K562 (cell line): ENCODE measurements around the gene DPEP3. TPM values are rescaled to one million over a fixed set of nuclear protein-coding genes. Genes with fewer than 3 reads are reported as not detected.

Experiments used
- ATAC-seq: fragments of 200-7000 bp; cut with Tn5 transposase; 3 replicates; pipeline ENCODE4 v1.9.1; 2020; ENCODE audit warnings: moderate library complexity
- BruUV-seq: library from RNA; stranded (reverse); fragments of 400-500 nt; replicated peaks from 2 replicates; lab custom pipeline; 2021; lab: Mats Ljungman, UMichigan
- CTCF ChIA-PET: fragments of 300-600 bp; formaldehyde crosslinking; extraction: SDS; loops from one replicate; lab custom pipeline; 2021; ENCODE audit warnings: low intra/inter-chr PET ratio; lab: Yijun Ruan, JAX
- POLR2A ChIA-PET: fragments of 300-600, 350-650 bp; sonication (Branson Sonifier 250); formaldehyde crosslinking; extraction: SDS; loops from one replicate; lab custom pipeline; 2021; ENCODE audit warnings: antibody characterized with exemption, inconsistent platforms; lab: Yijun Ruan, JAX
- DNase-seq, 4 experiments: peaks; one replicate each; pipeline versions ENCODE4 v3.0.0 to v3.0.0-alpha.2; 2011 to 2018; ENCODE audit warnings: low spot score in 3 of 4, mixed read lengths in 3 of 4; ENCODE audit errors: extremely low read depth in 1 of 4
- FAIRE-seq: peaks from 2 replicates; lab custom pipeline; 2011; peaks lifted over from hg19 to GRCh38; lab: Jason Lieb, UNC
- H2AFZ ChIP-seq: 2 replicates; pipeline ENCODE4 v1.6.0; 2011; ENCODE audit warnings: low read depth, low read length, control low read depth, inconsistent platforms
- H3K27ac ChIP-seq: fragments of 200-600 bp; 3 replicates; pipeline ENCODE4 v1.8.0; 2011; ENCODE audit warnings: low read depth, mild to moderate bottlenecking, control low read depth, inconsistent platforms, low read length, moderate library complexity, mixed read lengths; ENCODE audit errors: extremely low read depth
- H3K27me3 ChIP-seq, 2 experiments: fragments of 300-600 bp in 1 of 2; 2 replicates in 1 of 2; 3 replicates in 1 of 2; pipeline versions ENCODE4 v1.6.0 to v1.8.0; 2011; ENCODE audit warnings: inconsistent platforms in 2 of 2, low read length in 2 of 2, mild to moderate bottlenecking in 1 of 2, mixed read lengths in 1 of 2, moderate library complexity in 1 of 2; ENCODE audit not compliant: control insufficient read depth in 2 of 2, insufficient read depth in 2 of 2
- H3K36me3 ChIP-seq: fragments of 300-600 bp; 3 replicates; pipeline ENCODE4 v1.8.0; 2011; ENCODE audit warnings: mild to moderate bottlenecking, low read length, inconsistent platforms; ENCODE audit not compliant: control insufficient read depth, insufficient read depth
- H3K4me1 ChIP-seq, 2 experiments: fragments of 200-600 bp in 1 of 2; replicated peaks in 1 of 2; 2 replicates in 1 of 2; 3 replicates in 1 of 2; pipeline versions ENCODE4 v1.5.1 to v1.8.0; 2011; ENCODE audit warnings: inconsistent platforms in 2 of 2, low read length in 2 of 2, mild to moderate bottlenecking in 1 of 2, mixed read lengths in 1 of 2, moderate library complexity in 1 of 2; ENCODE audit not compliant: control insufficient read depth in 2 of 2, insufficient read depth in 2 of 2
- H3K4me2 ChIP-seq: 2 replicates; pipeline ENCODE4 v1.6.1; 2011; ENCODE audit warnings: low read length, control low read depth, inconsistent platforms, mixed read lengths; ENCODE audit not compliant: insufficient read depth
- H3K4me3 ChIP-seq: fragments of 200-600 bp; sonication (generic), shearing (Covaris generic); 2 replicates; pipeline ENCODE4 v1.5.1; 2016; ENCODE audit warnings: control low read depth, inconsistent platforms
- H3K79me2 ChIP-seq: fragments of 200-600 bp; 3 replicates; pipeline ENCODE4 v1.8.0; 2011; ENCODE audit warnings: low read length, inconsistent platforms; ENCODE audit not compliant: control insufficient read depth, insufficient read depth
- H3K9ac ChIP-seq, 2 experiments: 2 replicates each; pipeline versions ENCODE4 v1.6.0 to v1.6.1; 2011; ENCODE audit warnings: low read depth in 2 of 2, low read length in 2 of 2, control low read depth in 1 of 2, inconsistent platforms in 1 of 2, mild to moderate bottlenecking in 1 of 2, mixed read lengths in 1 of 2; ENCODE audit not compliant: insufficient read depth in 1 of 2
- H3K9me1 ChIP-seq: one replicate; pipeline ENCODE4 v1.6.0; 2011; ENCODE audit warnings: inconsistent platforms, mild to moderate bottlenecking, low read length, moderate library complexity; ENCODE audit not compliant: control insufficient read depth, insufficient read depth
- H3K9me3 ChIP-seq: replicated peaks from 2 replicates; pipeline ENCODE4 v1.5.1; 2011; ENCODE audit warnings: low read depth, low read length, inconsistent platforms; ENCODE audit not compliant: control insufficient read depth, insufficient read depth
- H4K20me1 ChIP-seq: replicated peaks from 2 replicates; pipeline ENCODE4 v1.6.1; 2011; ENCODE audit warnings: low read length, inconsistent platforms, mixed read lengths; ENCODE audit not compliant: control insufficient read depth, insufficient read depth
- MED1 ChIP-seq: sonication (generic); formaldehyde crosslinking; IDR thresholded peaks from 2 replicates; pipeline ENCODE4 v1.8.1; 2023; ENCODE audit warnings: missing genetic modification reagents, borderline replicate concordance
- SIN3A ChIP-seq, 2 experiments: fragments of 150-350 bp in 1 of 2; IDR thresholded peaks; 2 replicates each; pipeline ENCODE4 v1.6.1; 2011 to 2016; ENCODE audit warnings: borderline replicate concordance in 2 of 2, low read depth in 2 of 2, low read length in 2 of 2, mild to moderate bottlenecking in 2 of 2, moderate library complexity in 2 of 2; ENCODE audit not compliant: control insufficient read depth in 1 of 2
- YY1 ChIP-seq, 3 experiments: IDR thresholded peaks; 2 replicates each; pipeline ENCODE4 v1.6.1; 2011; ENCODE audit warnings: low read length in 2 of 3, mild to moderate bottlenecking in 2 of 3, moderate library complexity in 2 of 3, borderline replicate concordance in 1 of 3, control low read depth in 1 of 3, low read depth in 1 of 3; ENCODE audit not compliant: insufficient read depth in 3 of 3, insufficient replicate concordance in 2 of 3, control insufficient read depth in 1 of 3, insufficient read length in 1 of 3; ENCODE audit errors: extremely low read depth in 1 of 3
- ZNF778 ChIP-seq: fragments of 450-650 bp; formaldehyde crosslinking; IDR thresholded peaks from 2 replicates; pipeline ENCODE4 v1.4.0; 2020; ENCODE audit warnings: mild to moderate bottlenecking, moderate library complexity
- WGBS: fragments of 100-300 bp; shearing (Covaris generic); methylation state at CpG from one replicate; pipeline ENCODE4 v1.1.6; 2016; ENCODE audit warnings: low coverage, mixed read lengths; ENCODE audit not compliant: insufficient coverage; ENCODE audit errors: missing lambda C conversion rate; 5-methylcytosine and 5-hydroxymethylcytosine counted together
- in situ Hi-C: fragments of 300-500 bp; cut with MboI; formaldehyde crosslinking; loops from 4 replicates; pipeline ENCODE4 v1.15.0; 2018; ENCODE audit warnings: inconsistent platforms, mixed read lengths
- intact Hi-C: fragments of 100-400 bp; cut with micrococcal nuclease; formaldehyde crosslinking; loops from 2 replicates; pipeline ENCODE4 v1.14.2; 2022
- polyA plus RNA-seq, 8 experiments: library from polyadenylated mRNA; depleted of rRNA in 4 of 8; stranded (reverse) in 5 of 8; unstranded in 3 of 8; fragments of >200 nt; fragmentation: Nextera tagmentation in 2 of 8; fragmentation: Illumina TruSeq in 1 of 8; extraction: Ambion mirVana in 2 of 8; extraction: Trizol in 1 of 8; gene quantifications; 2 replicates each; pipeline versions ENCODE4 v1.2.1 to v1.2.3, GENCODE V29; 2011 to 2014; ENCODE audit warnings: inconsistent platforms in 1 of 8, missing spikeins in 1 of 8
- total RNA-seq, 7 experiments: library from RNA; depleted of rRNA in 6 of 7; stranded (reverse); fragments of >200 nt in 6 of 7; fragmentation: Illumina TruSeq in 2 of 7; extraction: Trizol in 2 of 7; gene quantifications; 2 replicates each; pipeline versions ENCODE4 v1.2.1 to v1.2.3, GENCODE V29; 2011 to 2021; ENCODE audit warnings: low replicate concordance in 1 of 7
- TF ChIP-seq, protein P1 (sequence below): sonication (generic); formaldehyde crosslinking; IDR thresholded peaks from 2 replicates; pipeline ENCODE4 v1.8.0; 2022; ENCODE audit warnings: missing genetic modification reagents, mild to moderate bottlenecking, moderate library complexity, borderline replicate concordance

The DPEP3 gene
- total and polyA plus RNA-seq, 9 of the 15 experiments (the other 6 are each of a cell fraction or from before 2014, with no cell fraction given) = not detected

DNA sequence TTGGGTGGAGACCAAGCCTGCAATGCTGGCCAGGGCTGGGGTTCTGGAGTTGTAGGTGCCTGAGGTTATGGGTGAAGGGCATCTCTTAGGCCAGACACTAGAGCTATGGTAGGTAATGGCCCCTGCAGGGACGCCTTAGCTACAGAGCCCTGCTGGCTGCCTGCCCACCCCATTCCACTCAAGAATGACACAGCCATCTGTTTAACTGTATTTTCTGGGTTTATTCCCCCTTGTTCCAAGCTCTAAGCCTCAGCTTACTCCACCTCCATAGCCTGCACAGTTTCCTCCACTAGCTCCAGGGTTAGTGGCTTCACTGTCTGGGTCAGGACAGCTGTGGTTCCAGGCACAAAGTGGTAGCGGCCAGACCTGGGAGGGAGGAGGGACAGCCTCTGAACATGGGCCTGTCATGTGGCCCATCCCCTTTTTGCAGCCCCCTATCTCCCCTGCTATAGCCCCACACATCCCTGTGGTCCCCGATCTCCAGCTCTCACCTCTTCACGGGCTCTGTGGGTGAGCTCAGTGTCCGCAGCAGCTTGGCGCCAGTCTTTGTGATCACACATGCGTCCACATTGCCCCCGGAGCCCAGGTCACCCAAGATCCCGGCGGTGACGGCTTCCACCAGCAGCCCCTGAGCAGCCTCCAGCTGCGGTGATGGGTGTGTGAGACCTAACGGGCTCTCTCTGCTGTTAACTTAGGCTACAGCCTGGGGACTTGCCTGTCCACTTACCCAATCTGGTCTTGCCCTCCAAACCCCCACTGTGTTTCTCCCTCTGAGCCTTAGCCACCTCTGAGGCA lies 45.8 kb downstream of the DPEP3 start:
- no peaks in the 10 kb centered on the region; the same call in 1 of the 2 replicates for H4K20me1 ChIP-seq
- ATAC-seq (peak; percentile 16), FAIRE-seq (peak; percentile 71), DNase-seq (peak; percentile 37 to 47 (median 44))
- in situ Hi-C loops (no loop called here), intact Hi-C loops (loop anchor here (5.0 to 10.0 kb wide), 2 partner anchors 108 to 410 kb away; partner anchors contain the start of gene RIPOR1)
- no peaks in the 10 kb centered on the region for H3K9me1 ChIP-seq
- H3K9me3 ChIP-seq = no peaks in the 10 kb centered on the region
- H2AFZ ChIP-seq = peak overlapping the region; percentile 95
- H3K36me3 ChIP-seq = peaks cover 31% of the 10 kb centered on the region; the same call in 2 of the 3 replicates
- peaks cover 42% of the 10 kb centered on the region for H3K79me2 ChIP-seq
- POLR2A ChIA-PET = interaction anchor here (0.5 to 1.7 kb wide), 22 partner anchors 7 to 421 kb away, joined by 3 to 8 read pairs (median 3); partner anchors contain the start of genes LCAT and PSKH1
- H3K4me2 ChIP-seq = peak overlapping the region; percentile 99
- WGBS = 6% methylated on average over 13 of the region's 13 CpGs
- peak overlapping the region; percentile 85 for H3K4me3 ChIP-seq
- H3K27ac ChIP-seq = peak overlapping the region; percentile 66
- peaks cover 17 to 65% of the 10 kb centered on the region in 2 experiments for H3K4me1 ChIP-seq
- no peak for TF ChIP-seq YY1 (IDR thresholded peaks at IDR 0.05; ENCODE audit: borderline replicate concordance in 1 of 3, control insufficient read depth in 1 of 3, extremely low read depth in 1 of 3, insufficient read depth in 3 of 3, insufficient read length in 1 of 3, insufficient replicate concordance in 2 of 3, low read depth in 1 of 3, low read length in 2 of 3)
- no peak for TF ChIP-seq ZNF778
- 0 out of 2 replicates have a peak, but pooled peaks have one; percentile 37 for TF ChIP-seq MED1 (CRISPR knock-in tag)
- peak in 1 of 2 experiments; percentile 47; a peak in 1 of 4 replicates for TF ChIP-seq SIN3A (IDR thresholded peaks at IDR 0.05; ENCODE audit: borderline replicate concordance in 2 of 2, control insufficient read depth in 1 of 2, low read depth in 2 of 2, low read length in 2 of 2)
- TF ChIP-seq, protein P1, sequence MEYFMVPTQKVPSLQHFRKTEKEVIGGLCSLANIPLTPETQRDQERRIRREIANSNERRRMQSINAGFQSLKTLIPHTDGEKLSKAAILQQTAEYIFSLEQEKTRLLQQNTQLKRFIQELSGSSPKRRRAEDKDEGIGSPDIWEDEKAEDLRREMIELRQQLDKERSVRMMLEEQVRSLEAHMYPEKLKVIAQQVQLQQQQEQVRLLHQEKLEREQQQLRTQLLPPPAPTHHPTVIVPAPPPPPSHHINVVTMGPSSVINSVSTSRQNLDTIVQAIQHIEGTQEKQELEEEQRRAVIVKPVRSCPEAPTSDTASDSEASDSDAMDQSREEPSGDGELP (CRISPR knock-in tag) = 0 out of 2 replicates have a peak, but pooled peaks have one; percentile 10
- TF ChIP-seq, all 486 proteins: peak for 3
- Histone ChIP-seq H3K9ac (peak overlapping the region; percentile 90 to 98), H3K27me3 (no peaks in the 10 kb centered on the region)
- BruUV-seq = TSS peak; percentile 65
- CTCF ChIA-PET = interaction anchor here (0.7 kb wide), 1 partner anchor 295 kb away, joined by 3 read pairs; no protein-coding TSS in a partner anchor
